ENCODE data around the gene CLOCK.
A peak's percentile ranks its signal among the peaks of the same experiment; 100 is the strongest.

CLOCK gene

GRCh38 chr4:55547918-55548317, 1.2 kb upstream of the CLOCK start:
- no peak overlapping the region for H3K27ac ChIP-seq

GRCh38 chr4:55547466-55547770, 709 bp upstream of the CLOCK start:
- TF ChIP-seq CTCF (IDR thresholded peaks at IDR 0.05) (no peak), ZFX (IDR thresholded peaks at IDR 0.05; ENCODE audit: borderline replicate concordance) (no peak)
- H3K27ac ChIP-seq: peak overlapping the region; percentile 81

More at GRCh38 chr4:55547918-55548317, 1.2 kb upstream of the CLOCK start:
- TF ChIP-seq ZFX (IDR thresholded peaks at IDR 0.05; ENCODE audit: borderline replicate concordance) (no peak), CTCF (IDR thresholded peaks at IDR 0.05) (no peak)

- TF ChIP-seq CTCF (IDR thresholded peaks at IDR 0.05): no peak
- TF ChIP-seq ZFX (IDR thresholded peaks at IDR 0.05; ENCODE audit: borderline replicate concordance): no peak
Observed at GRCh38 chr4:55546506-55546755, 278 bp downstream of the CLOCK start.

GRCh38 chr4:55545641-55546505, 836 bp downstream of the CLOCK start:
- TF ChIP-seq ZFX (IDR thresholded peaks at IDR 0.05; ENCODE audit: borderline replicate concordance): no peak
- TF ChIP-seq CTCF (IDR thresholded peaks at IDR 0.05): no peak
- H3K27ac ChIP-seq: peak overlapping the region; percentile 81

More at GRCh38 chr4:55546506-55546755, 278 bp downstream of the CLOCK start:
- peak overlapping the region; percentile 81 for H3K27ac ChIP-seq

GRCh38 chr4:55545151-55545550, 1.6 kb downstream of the CLOCK start:
- H3K27ac ChIP-seq: peak overlapping the region; percentile 81
- TF ChIP-seq ZFX (IDR thresholded peaks at IDR 0.05; ENCODE audit: borderline replicate concordance): no peak
- TF ChIP-seq CTCF (IDR thresholded peaks at IDR 0.05): no peak

- no peak overlapping the region for H3K27ac ChIP-seq
- TF ChIP-seq CTCF (IDR thresholded peaks at IDR 0.05): no peak
- no peak for TF ChIP-seq ZFX (IDR thresholded peaks at IDR 0.05; ENCODE audit: borderline replicate concordance)
Observed at GRCh38 chr4:55543858-55544257, 2.9 kb downstream of the CLOCK start.

GRCh38 chr4:55540271-55540670, 6.4 kb downstream of the CLOCK start:
- no peak overlapping the region for H3K27ac ChIP-seq

More at GRCh38 chr4:55540271-55540670, 6.4 kb downstream of the CLOCK start:
- no peak for TF ChIP-seq ZFX (IDR thresholded peaks at IDR 0.05; ENCODE audit: borderline replicate concordance)
- no peak for TF ChIP-seq CTCF (IDR thresholded peaks at IDR 0.05)

All from 22Rv1 (cell line).